Ovary (tissue), 9 donors: Measurements from ENCODE around the gene C6orf141. TPM values are rescaled to one million over a fixed set of nuclear protein-coding genes. Genes with fewer than 3 reads are reported as not detected.

Source experiments
- DNase-seq, 5 donors: peaks; one replicate each; pipeline ENCODE4 v3.0.0-alpha.2; 2019 to 2020
- H3K27ac ChIP-seq, 2 donors: fragments of 200-600 bp; one replicate each; pipeline versions ENCODE4 v1.5.1 to v1.8.0; 2019 to 2022
- H3K27me3 ChIP-seq: fragments of 200-600 bp; one replicate; pipeline ENCODE4 v1.8.0; 2022
- H3K36me3 ChIP-seq: fragments of 200-600 bp; sonication (generic); one replicate; pipeline ENCODE4 v1.5.1; 2019
- H3K4me1 ChIP-seq: one replicate; pipeline ENCODE4 v1.8.1; 2013; ENCODE audit warnings: mild to moderate bottlenecking, moderate library complexity; ENCODE audit not compliant: insufficient read depth
- H3K4me3 ChIP-seq: fragments of 200-600 bp; sonication (generic); one replicate; pipeline ENCODE4 v1.5.1; 2017
- H3K9me3 ChIP-seq, 2 donors: fragments of 200-600 bp in 1 of 2; sonication (generic) in 1 of 2; one replicate each; pipeline versions ENCODE4 v1.5.1 to v1.8.1; 2013 to 2019; ENCODE audit warnings: mild to moderate bottlenecking in 1 of 2, moderate library complexity in 1 of 2
- CTCF ChIP-seq, 3 donors: fragments of 450-650 bp in 2 of 3; fragments of 200-600 bp in 1 of 3; IDR thresholded peaks; one replicate each; pipeline versions ENCODE4 v1.5.1 to v1.8.0; 2016 to 2022; ENCODE audit warnings: antibody characterized with exemption in 3 of 3, mild to moderate bottlenecking in 1 of 3
- EP300 ChIP-seq: sonication (generic); formaldehyde crosslinking; IDR thresholded peaks from one replicate; pipeline ENCODE4 v1.6.1; 2017; ENCODE audit warnings: antibody characterized with exemption
- POLR2A ChIP-seq: fragments of 450-650 bp; IDR thresholded peaks from one replicate; pipeline ENCODE4 v1.6.1; 2017; ENCODE audit warnings: antibody characterized with exemption, mild to moderate bottlenecking, moderate library complexity
- WGBS, 3 donors: extraction: QIAGEN DNeasy Blood & Tissue Kit in 1 of 3; methylation state at CpG; one replicate each; pipeline versions ENCODE4 v1.1.5 to v1.1.7; 2013 to 2017; 5-methylcytosine and 5-hydroxymethylcytosine counted together
- intact Hi-C, 4 donors: fragments of 100-400 bp; cut with DNase I; formaldehyde crosslinking; loops; one replicate each; pipeline versions ENCODE4 v1.11.0 to v1.15.1; 2022 to 2023
- polyA plus RNA-seq, 2 donors: library from polyadenylated mRNA; stranded (reverse); fragments of 200-250 nt in 1 of 2; fragments of 350-450 nt in 1 of 2; fragmentation: Illumina TruSeq in 1 of 2; extraction: RNeasy Lipid Tissue Mini Kit (QIAGEN cat#74804) in 1 of 2; gene quantifications; one replicate each; pipeline ENCODE4 v1.2.3, GENCODE V29; 2013 to 2014
- total RNA-seq, 7 donors: library from RNA; depleted of rRNA in 2 of 7; stranded (reverse); fragments of >200 nt in 2 of 7; fragmentation: NEBNext Ultra II Directional in 3 of 7; extraction: Animal tissue kit (Norgen Biotek cat#: 25700) in 3 of 7; gene quantifications; one replicate each; pipeline versions ENCODE4 v1.1.0 to v1.2.4, GENCODE V29; 2016 to 2023
- donor health status: DM: no; HTN: no; CAD: no; lungs with moderate emphysema.
- donor health status: DM: no; HTN: no; CAD: no.
- donor health status: Bipolar disorder and iron deficiency.
- donor health status: DM: yes; HTN: yes; CAD: no.
- donor health status: DM: no; HTN: no; CAD: no.
- donor health status: DM: yes; HTN: yes; CAD: no.

The C6orf141 gene
- total and polyA plus RNA-seq, 9 donors: 0.40 to 5.2 (median 1.9) TPM; not detected in 1

- no peaks in the 10 kb centered on the region for H3K9me3 ChIP-seq
- no peaks in the 10 kb centered on the region for H3K4me1 ChIP-seq
- intact Hi-C loops: no loop called here
- TF ChIP-seq EP300 (no peak), POLR2A (no peak), CTCF (IDR thresholded peaks at IDR 0.05) (no peak)
- no peaks in the 10 kb centered on the region for H3K27me3 ChIP-seq
- H3K4me3 ChIP-seq: no peak overlapping the region
- H3K36me3 ChIP-seq: no peaks in the 10 kb centered on the region
- WGBS, 3 donors: 85 to 88% (median 85%) methylated on average over 2 of the region's 2 CpGs
- DNase-seq: no peak
- H3K27ac ChIP-seq: no peak overlapping the region
Measured at GRCh38 chr6:49517919-49518318, 32.5 kb upstream of the C6orf141 start.

GRCh38 chr6:49519660-49520059, 30.8 kb upstream of the C6orf141 start:
- no peak for DNase-seq
- Histone ChIP-seq H3K4me1 (no peaks in the 10 kb centered on the region), H3K9me3 (no peaks in the 10 kb centered on the region), H3K27me3 (no peaks in the 10 kb centered on the region), H3K4me3 (no peak overlapping the region), H3K36me3 (no peaks in the 10 kb centered on the region), H3K27ac (no peak overlapping the region)
- TF ChIP-seq POLR2A (no peak), EP300 (no peak), CTCF (IDR thresholded peaks at IDR 0.05) (no peak)
- 67 to 85% (median 82%) methylated on average over 1 of the region's 1 CpG for WGBS, 3 donors
- intact Hi-C loops: no loop called here

GRCh38 chr6:49522710-49523593, 27.5 kb upstream of the C6orf141 start:
- no peak for DNase-seq
- no peak overlapping the region for H3K27ac ChIP-seq
- no peaks in the 10 kb centered on the region for H3K4me1 ChIP-seq
- WGBS, 3 donors: 71 to 81% (median 77%) methylated on average over 7 of the region's 7 CpGs
- intact Hi-C loops: no loop called here
- H3K36me3 ChIP-seq: no peaks in the 10 kb centered on the region
- no peaks in the 10 kb centered on the region for H3K27me3 ChIP-seq
- H3K4me3 ChIP-seq: no peak overlapping the region
- no peaks in the 10 kb centered on the region for H3K9me3 ChIP-seq
- TF ChIP-seq CTCF (IDR thresholded peaks at IDR 0.05): no peak
- TF ChIP-seq EP300: no peak
- no peak for TF ChIP-seq POLR2A

- H3K36me3 ChIP-seq: no peaks in the 10 kb centered on the region
- no peak overlapping the region for H3K4me3 ChIP-seq
- WGBS, 3 donors: 90 to 96% (median 91%) methylated on average over 1 of the region's 1 CpG
- H3K9me3 ChIP-seq: no peaks in the 10 kb centered on the region
- H3K27ac ChIP-seq: no peak overlapping the region
- H3K27me3 ChIP-seq: no peaks in the 10 kb centered on the region
- H3K4me1 ChIP-seq: no peaks in the 10 kb centered on the region
- no peak for DNase-seq
- TF ChIP-seq CTCF (IDR thresholded peaks at IDR 0.05): no peak
- TF ChIP-seq EP300: no peak
- TF ChIP-seq POLR2A: no peak
- intact Hi-C loops: no loop called here
Measured at GRCh38 chr6:49523901-49524300, 26.6 kb upstream of the C6orf141 start.
